Measurements from ENCODE around the gene BPIFB2.

- TF ChIP-seq POLR2A (IDR thresholded peaks at IDR 0.05) (no peak), CTCF (IDR thresholded peaks at IDR 0.05) (no peak)
Measured at GRCh38 chr20:32973077-32973717, 34.3 kb upstream of the BPIFB2 start.

Data from heart left ventricle (tissue), 13 donors.